Right renal pelvis (tissue), 4 donors: ENCODE results near the gene MEGF6. TPM values are rescaled to one million over a fixed set of nuclear protein-coding genes. Genes with fewer than 3 reads are reported as not detected.

Experiments
- polyA plus RNA-seq, 4 donors: library from polyadenylated mRNA; unstranded; fragments of 120-200 nt; gene quantifications; one replicate each; pipeline ENCODE4 v1.2.1, GENCODE V29; 2013; ENCODE audit not compliant: insufficient read length in 4 of 4

MEGF6 gene
- polyA plus RNA-seq, 4 donors, result 9.0 to 15.6 (median 10.5) TPM

Other genes with a start within 250 kb of the MEGF6 start
- 10 to 100 TPM; 16.1 to 25.7 (median 17.6) TPM for gene ARHGEF16, start 156.8 kb downstream of the MEGF6 start, polyA plus RNA-seq
- 10 to 100 TPM; 42.5 to 50.0 (median 46.1) TPM for gene TPRG1L, start 13.5 kb upstream of the MEGF6 start, polyA plus RNA-seq
- 10 to 100 TPM; 17.4 to 21.1 (median 19.7) TPM for gene WRAP73, start 38.6 kb upstream of the MEGF6 start, polyA plus RNA-seq
- under 1 TPM; 0.55 to 0.70 (median 0.62) TPM for gene TP73, start 41.0 kb upstream of the MEGF6 start, polyA plus RNA-seq
- under 1 TPM; 0.20 to 0.22 (median 0.21) TPM for gene CCDC27, start 140.9 kb upstream of the MEGF6 start, polyA plus RNA-seq
- 10 to 100 TPM; 11.4 to 18.4 (median 14.5) TPM for gene SMIM1, start 161.2 kb upstream of the MEGF6 start, polyA plus RNA-seq
- 10 to 100 TPM; 66.6 to 75.8 (median 69.8) TPM for gene LRRC47, start 185.0 kb upstream of the MEGF6 start, polyA plus RNA-seq
- 10 to 100 TPM; 30.0 to 36.2 (median 33.9) TPM for gene CEP104, start 245.7 kb upstream of the MEGF6 start, polyA plus RNA-seq
- 1 to 10 TPM; 5.7 to 8.6 (median 6.9) TPM for gene DFFB, start 246.0 kb upstream of the MEGF6 start, polyA plus RNA-seq